IMR-90 (cell line): ENCODE data around the gene DNAJC4. TPM values are rescaled to one million over a fixed set of nuclear protein-coding genes. Genes with fewer than 3 reads are reported as not detected.
A peak's percentile ranks its signal among the peaks of the same experiment; 100 is the strongest.

Experiments used
- ATAC-seq: fragments of 200-7000 bp; cut with Tn5 transposase; 2 replicates; pipeline ENCODE4 v1.9.1; 2020; ENCODE audit warnings: low read depth, mild to moderate bottlenecking, moderate library complexity
- BruUV-seq: library from RNA; stranded (reverse); fragments of 400-500 nt; replicated peaks from 2 replicates; lab custom pipeline; 2021; lab: Mats Ljungman, UMichigan
- CTCF ChIA-PET: fragments of 300-600 bp; formaldehyde crosslinking; extraction: SDS; loops from one replicate; lab custom pipeline; 2021; ENCODE audit warnings: antibody characterized with exemption; lab: Yijun Ruan, JAX
- POLR2A ChIA-PET: fragments of 300-600 bp; sonication (Branson Sonifier 250); formaldehyde crosslinking; loops from one replicate; lab custom pipeline; 2022; ENCODE audit warnings: antibody characterized with exemption; ENCODE audit not compliant: unreplicated experiment; lab: Charles Lee
- DNase-seq: peaks from one replicate; pipeline ENCODE4 v3.0.0; 2013
- H2AFZ ChIP-seq: replicated peaks from 2 replicates; pipeline ENCODE3; 2013; ENCODE audit warnings: low read length, mild to moderate bottlenecking; ENCODE audit not compliant: poor library complexity
- H2AK5ac ChIP-seq: 2 replicates; pipeline ENCODE4 v1.6.1; 2013; ENCODE audit warnings: low read depth, low read length, inconsistent platforms
- H2AK9ac ChIP-seq: replicated peaks from 2 replicates; pipeline ENCODE3; 2013; ENCODE audit warnings: mild to moderate bottlenecking, low read depth, low read length, moderate library complexity; ENCODE audit not compliant: poor library complexity
- H2BK120ac ChIP-seq: 2 replicates; pipeline ENCODE4 v1.6.1; 2013; ENCODE audit warnings: low read depth, low read length, inconsistent platforms
- H2BK15ac ChIP-seq: 3 replicates; pipeline ENCODE4 v1.6.1; 2013; ENCODE audit warnings: low read depth, low read length, inconsistent platforms
- H2BK20ac ChIP-seq: 2 replicates; pipeline ENCODE4 v1.6.1; 2013; ENCODE audit warnings: low read depth, mild to moderate bottlenecking, inconsistent platforms, low read length, moderate library complexity
- H2BK5ac ChIP-seq: 2 replicates; pipeline ENCODE4 v1.6.1; 2013; ENCODE audit warnings: mild to moderate bottlenecking, low read depth, low read length, inconsistent platforms; ENCODE audit not compliant: poor library complexity, severe bottlenecking
- H3K14ac ChIP-seq: replicated peaks from 2 replicates; pipeline ENCODE4 v1.6.1; 2013; ENCODE audit warnings: low read depth, low read length, inconsistent platforms
- H3K18ac ChIP-seq: 2 replicates; pipeline ENCODE4 v1.6.1; 2013; ENCODE audit warnings: low read depth, low read length, control low read depth
- H3K23ac ChIP-seq: 2 replicates; pipeline ENCODE4 v1.6.1; 2013; ENCODE audit warnings: low read depth, low read length, inconsistent platforms
- H3K27ac ChIP-seq: 2 replicates; pipeline ENCODE4 v1.5.1; 2013; ENCODE audit warnings: mild to moderate bottlenecking, control low read depth, low read length; ENCODE audit not compliant: insufficient read depth
- H3K27me3 ChIP-seq: 2 replicates; pipeline ENCODE4 v1.6.1; 2013; ENCODE audit warnings: low read length; ENCODE audit not compliant: control insufficient read depth, insufficient read depth
- H3K36me3 ChIP-seq: 2 replicates; pipeline ENCODE4 v1.6.1; 2013; ENCODE audit warnings: low read length, mixed read lengths; ENCODE audit not compliant: control insufficient read depth, insufficient read depth
- H3K4ac ChIP-seq: 2 replicates; pipeline ENCODE4 v1.6.1; 2013; ENCODE audit warnings: low read depth, low read length, inconsistent platforms
- H3K4me1 ChIP-seq: 2 replicates; pipeline ENCODE4 v1.6.1; 2013; ENCODE audit warnings: low read length, mixed read lengths; ENCODE audit not compliant: control insufficient read depth, insufficient read depth
- H3K4me2 ChIP-seq: 2 replicates; pipeline ENCODE4 v1.6.1; 2013; ENCODE audit warnings: low read depth, mild to moderate bottlenecking, control low read depth, low read length, moderate library complexity
- H3K4me3 ChIP-seq: 2 replicates; pipeline ENCODE4 v1.5.1; 2013; ENCODE audit warnings: low read depth, mild to moderate bottlenecking, control low read depth, low read length, moderate library complexity; ENCODE audit not compliant: insufficient read depth
- H3K56ac ChIP-seq: 2 replicates; pipeline ENCODE4 v1.6.1; 2013; ENCODE audit warnings: low read length, inconsistent platforms; ENCODE audit not compliant: insufficient read depth; ENCODE audit errors: extremely low read depth
- H3K79me1 ChIP-seq, 2 experiments: 2 replicates each; pipeline ENCODE4 v1.6.1; 2013; ENCODE audit warnings: low read length in 2 of 2, inconsistent platforms in 1 of 2, low read depth in 1 of 2
- H3K9ac ChIP-seq: 2 replicates; pipeline ENCODE4 v1.6.1; 2013; ENCODE audit warnings: low read depth, low read length, control low read depth
- H3K9me1 ChIP-seq: 2 replicates; pipeline ENCODE4 v1.6.1; 2013; ENCODE audit warnings: low read length, inconsistent platforms; ENCODE audit not compliant: insufficient read depth
- H3K9me3 ChIP-seq: 2 replicates; pipeline ENCODE4 v1.6.1; 2013; ENCODE audit warnings: low read length; ENCODE audit not compliant: control insufficient read depth, insufficient read depth
- H4K20me1 ChIP-seq: 2 replicates; pipeline ENCODE4 v1.6.1; 2013; ENCODE audit warnings: low read length, inconsistent platforms; ENCODE audit not compliant: insufficient read depth
- H4K5ac ChIP-seq: 2 replicates; pipeline ENCODE4 v1.6.1; 2013; ENCODE audit warnings: mild to moderate bottlenecking, low read depth, low read length, control low read depth
- H4K8ac ChIP-seq, 2 experiments: 2 replicates each; pipeline ENCODE4 v1.6.1; 2013; ENCODE audit warnings: low read depth in 2 of 2, low read length in 2 of 2, control low read depth in 1 of 2, inconsistent platforms in 1 of 2
- H4K91ac ChIP-seq: 2 replicates; pipeline ENCODE4 v1.6.1; 2013; ENCODE audit warnings: low read depth, low read length, inconsistent platforms; ENCODE audit not compliant: insufficient read depth
- BHLHE40 ChIP-seq: fragments of 150-350 bp; IDR thresholded peaks from 2 replicates; pipeline ENCODE4 v1.6.1; 2016; ENCODE audit warnings: mild to moderate bottlenecking, low read depth, low read length
- FOS ChIP-seq: fragments of 150-350 bp; IDR thresholded peaks from 2 replicates; pipeline ENCODE4 v1.6.1; 2016; ENCODE audit warnings: low read depth, low read length
- MAFK ChIP-seq: IDR thresholded peaks from 2 replicates; pipeline ENCODE4 v1.6.1; 2012; ENCODE audit warnings: low read depth, low read length, improper control_type of control experiment
- NFE2L2 ChIP-seq: fragments of 150-350 bp; IDR thresholded peaks from 2 replicates; pipeline ENCODE4 v1.6.1; 2016; ENCODE audit warnings: low read depth, mild to moderate bottlenecking, low read length
- RAD21 ChIP-seq: IDR thresholded peaks from 2 replicates; pipeline ENCODE4 v1.6.1; 2012; ENCODE audit warnings: low read length, improper control_type of control experiment
- RCOR1 ChIP-seq: IDR thresholded peaks from 2 replicates; pipeline ENCODE4 v1.6.1; 2012; ENCODE audit warnings: mild to moderate bottlenecking, low read length, improper control_type of control experiment; ENCODE audit not compliant: insufficient replicate concordance
- SMC3 ChIP-seq: fragments of 150-350 bp; IDR thresholded peaks from 2 replicates; pipeline ENCODE4 v1.6.1; 2016; ENCODE audit warnings: low read depth, mild to moderate bottlenecking, antibody characterized with exemption, low read length, moderate library complexity
- WGBS, 2 experiments: methylation state at CpG; one replicate each; pipeline versions ENCODE4 v1.1.5 to v1.1.7; 2013; ENCODE audit warnings: missing lambda C conversion rate in 2 of 2; ENCODE audit not compliant: insufficient read length in 1 of 2; ENCODE audit errors: extremely low coverage in 2 of 2; 5-methylcytosine and 5-hydroxymethylcytosine counted together
- dilution Hi-C: fragments of 300-500 bp; cut with HindIII; formaldehyde crosslinking; loops from one replicate; pipeline ENCODE4 v1.14.3; 2018; ENCODE audit warnings: low sequenced_read_pairs; ENCODE audit not compliant: unreplicated experiment
- in situ Hi-C: fragments of 300-500 bp; cut with MboI; formaldehyde crosslinking; loops from 3 replicates; pipeline ENCODE4 v1.14.3; 2019; ENCODE audit warnings: low sequenced_read_pairs, inconsistent platforms, mixed read lengths
- intact Hi-C: fragments of 100-400 bp; cut with micrococcal nuclease; formaldehyde crosslinking; loops from 2 replicates; pipeline ENCODE4 v1.10.0; 2022
- polyA plus RNA-seq, 3 experiments: library from polyadenylated mRNA; depleted of rRNA; stranded (reverse); fragments of >200 nt; gene quantifications; 2 replicates each; pipeline ENCODE4 v1.2.3, GENCODE V29; 2012; ENCODE audit warnings: low replicate concordance in 1 of 3
- total RNA-seq: library from RNA; depleted of rRNA; stranded (reverse); fragments of >200 nt; gene quantifications from 2 replicates; pipeline ENCODE4 v1.2.3, GENCODE V29; 2012
- TF ChIP-seq, protein P1 (sequence below): conservative IDR thresholded peaks from 2 replicates; pipeline ENCODE4 v1.5.1; 2012; ENCODE audit warnings: mild to moderate bottlenecking, low read depth, low read length, improper control_type of control experiment
- TF ChIP-seq, protein P2 (sequence below): fragments of 150-350 bp; IDR thresholded peaks from 2 replicates; pipeline ENCODE4 v1.6.1; 2017; ENCODE audit warnings: mild to moderate bottlenecking, antibody characterized with exemption, low read length, low read depth

The DNAJC4 gene
- total and polyA plus RNA-seq, 2 of the 4 experiments (the other 2 are of a cell fraction), result 2.2 to 22.8 TPM

DNA sequence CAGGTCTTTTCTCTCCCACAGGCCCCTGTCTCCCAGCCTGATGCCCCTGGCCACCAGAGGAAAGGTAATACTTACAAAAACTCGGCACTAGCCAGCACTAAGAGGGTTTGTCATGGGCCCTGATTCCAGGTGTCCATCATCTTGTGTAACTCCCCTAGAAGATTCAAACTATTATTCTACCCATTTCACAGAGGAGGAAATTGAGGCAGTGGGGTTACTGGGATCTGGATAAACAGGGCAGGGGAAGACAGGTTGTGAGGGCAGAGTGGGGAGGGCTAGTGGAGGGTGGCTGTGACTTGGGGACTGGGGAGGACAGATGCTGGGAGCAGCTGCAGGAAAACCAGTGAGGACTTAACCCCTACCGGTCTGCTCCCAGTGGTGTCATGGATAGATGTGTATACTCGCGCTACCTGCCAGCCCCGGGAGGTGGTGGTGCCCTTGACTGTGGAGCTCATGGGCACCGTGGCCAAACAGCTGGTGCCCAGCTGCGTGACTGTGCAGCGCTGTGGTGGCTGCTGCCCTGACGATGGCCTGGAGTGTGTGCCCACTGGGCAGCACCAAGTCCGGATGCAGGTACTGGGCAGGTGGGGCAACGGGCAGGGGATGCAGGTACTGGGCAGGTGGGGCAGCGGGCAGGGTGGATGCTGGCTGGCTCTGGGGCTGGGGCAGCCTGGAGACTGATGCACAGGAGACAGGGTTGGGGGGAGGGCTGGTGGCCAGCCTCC, 5.3 kb downstream of the DNAJC4 start (continued):
- TF ChIP-seq, protein P1, sequence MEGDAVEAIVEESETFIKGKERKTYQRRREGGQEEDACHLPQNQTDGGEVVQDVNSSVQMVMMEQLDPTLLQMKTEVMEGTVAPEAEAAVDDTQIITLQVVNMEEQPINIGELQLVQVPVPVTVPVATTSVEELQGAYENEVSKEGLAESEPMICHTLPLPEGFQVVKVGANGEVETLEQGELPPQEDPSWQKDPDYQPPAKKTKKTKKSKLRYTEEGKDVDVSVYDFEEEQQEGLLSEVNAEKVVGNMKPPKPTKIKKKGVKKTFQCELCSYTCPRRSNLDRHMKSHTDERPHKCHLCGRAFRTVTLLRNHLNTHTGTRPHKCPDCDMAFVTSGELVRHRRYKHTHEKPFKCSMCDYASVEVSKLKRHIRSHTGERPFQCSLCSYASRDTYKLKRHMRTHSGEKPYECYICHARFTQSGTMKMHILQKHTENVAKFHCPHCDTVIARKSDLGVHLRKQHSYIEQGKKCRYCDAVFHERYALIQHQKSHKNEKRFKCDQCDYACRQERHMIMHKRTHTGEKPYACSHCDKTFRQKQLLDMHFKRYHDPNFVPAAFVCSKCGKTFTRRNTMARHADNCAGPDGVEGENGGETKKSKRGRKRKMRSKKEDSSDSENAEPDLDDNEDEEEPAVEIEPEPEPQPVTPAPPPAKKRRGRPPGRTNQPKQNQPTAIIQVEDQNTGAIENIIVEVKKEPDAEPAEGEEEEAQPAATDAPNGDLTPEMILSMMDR, result no peak
- no peak for TF ChIP-seq BHLHE40

DNA sequence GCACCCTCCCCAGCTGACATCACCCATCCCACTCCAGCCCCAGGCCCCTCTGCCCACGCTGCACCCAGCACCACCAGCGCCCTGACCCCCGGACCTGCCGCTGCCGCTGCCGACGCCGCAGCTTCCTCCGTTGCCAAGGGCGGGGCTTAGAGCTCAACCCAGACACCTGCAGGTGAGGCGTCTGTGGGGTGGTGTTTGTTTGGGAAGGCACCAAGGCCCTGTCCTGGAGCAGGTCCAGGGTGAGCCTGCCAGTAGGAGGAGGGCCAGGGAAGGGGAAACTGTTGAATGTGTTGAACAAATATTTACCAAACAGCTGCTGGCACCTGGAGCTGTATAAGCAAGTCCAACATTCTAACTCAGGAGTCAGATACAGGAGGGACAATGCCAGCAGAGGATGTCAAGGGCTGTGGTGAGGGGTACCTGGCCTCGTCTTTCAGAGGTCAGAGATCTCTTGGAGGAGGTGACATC, 7.2 kb downstream of the DNAJC4 start:
- Histone ChIP-seq H3K23ac (no peak overlapping the region), H4K5ac (no peak overlapping the region), H3K18ac (no peak overlapping the region), H2BK120ac (no peak overlapping the region), H2BK5ac (no peak overlapping the region), H2BK15ac (no peak overlapping the region), H3K9me3 (no peaks in the 10 kb centered on the region), H3K14ac (no peak overlapping the region), H3K4me1 (peaks cover 16% of the 10 kb centered on the region), H3K27ac (no peak overlapping the region), H2AK5ac (no peak overlapping the region), H3K56ac (no peak overlapping the region), H3K79me1 (peaks cover 26 to 47% of the 10 kb centered on the region in 2 experiments; a peak in 3 of 4 replicates), H2AFZ (no peak overlapping the region), H3K4me2 (no peak overlapping the region), H2BK20ac (no peak overlapping the region), H3K9ac (no peak overlapping the region), H4K20me1 (0 out of 2 replicates have a peak, but pooled peaks cover 1% of the 10 kb centered on the region), H3K4me3 (no peak overlapping the region), H3K27me3 (no peaks in the 10 kb centered on the region), H2AK9ac (peak overlapping the region; percentile 51), H4K91ac (no peak overlapping the region), H3K36me3 (peaks cover 19% of the 10 kb centered on the region), H4K8ac (no peak overlapping the region), H3K4ac (no peak overlapping the region), H3K9me1 (peaks cover 13% of the 10 kb centered on the region)
- ChIA-PET CTCF (no interaction called here), POLR2A (no interaction called here)
- in situ Hi-C loops, result no loop called here
- intact Hi-C loops, result no loop called here
- no TSS peak for BruUV-seq
- WGBS, 2 experiments, result no CpG with 5 or more reads among the region's 12 CpGs
- DNase-seq (no peak), ATAC-seq (no peak)
- dilution Hi-C loops, result no loop called here
- no peak for TF ChIP-seq SMC3
- TF ChIP-seq MAFK, result no peak
- no peak for TF ChIP-seq RCOR1
- TF ChIP-seq, protein P2, sequence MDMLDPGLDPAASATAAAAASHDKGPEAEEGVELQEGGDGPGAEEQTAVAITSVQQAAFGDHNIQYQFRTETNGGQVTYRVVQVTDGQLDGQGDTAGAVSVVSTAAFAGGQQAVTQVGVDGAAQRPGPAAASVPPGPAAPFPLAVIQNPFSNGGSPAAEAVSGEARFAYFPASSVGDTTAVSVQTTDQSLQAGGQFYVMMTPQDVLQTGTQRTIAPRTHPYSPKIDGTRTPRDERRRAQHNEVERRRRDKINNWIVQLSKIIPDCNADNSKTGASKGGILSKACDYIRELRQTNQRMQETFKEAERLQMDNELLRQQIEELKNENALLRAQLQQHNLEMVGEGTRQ, result no peak
- no peak for TF ChIP-seq NFE2L2
- TF ChIP-seq, protein P1, result no peak
- TF ChIP-seq FOS, result no peak
- TF ChIP-seq RAD21, result no peak
